ENCODE results near the gene MUC4.
"Not testable (repeated sequence)": the region's sequence is repeated elsewhere in the genome, so short reads cannot be mapped to it uniquely, and the experiment has no call there.

DNA sequence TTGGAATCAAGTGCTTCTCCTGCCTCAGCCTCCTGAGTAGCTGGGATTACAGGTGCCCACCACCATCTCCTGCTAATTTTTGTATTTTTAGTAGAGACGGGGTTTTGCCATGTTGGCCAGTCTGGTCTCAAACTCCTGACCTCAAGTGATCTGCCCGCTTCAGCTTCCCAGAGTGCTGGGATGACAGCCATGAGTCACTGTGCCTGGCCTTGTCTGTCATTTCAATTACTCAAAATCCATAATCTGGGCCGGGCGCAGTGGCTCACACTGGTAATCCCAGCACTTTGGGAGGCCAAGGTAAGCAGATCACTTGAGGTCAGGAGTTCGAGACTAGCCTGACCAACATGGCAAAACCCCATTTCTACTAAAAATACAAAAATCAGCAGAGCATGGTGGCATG, 6.1 kb downstream of the MUC4 start:
- TF ChIP-seq, protein P1, sequence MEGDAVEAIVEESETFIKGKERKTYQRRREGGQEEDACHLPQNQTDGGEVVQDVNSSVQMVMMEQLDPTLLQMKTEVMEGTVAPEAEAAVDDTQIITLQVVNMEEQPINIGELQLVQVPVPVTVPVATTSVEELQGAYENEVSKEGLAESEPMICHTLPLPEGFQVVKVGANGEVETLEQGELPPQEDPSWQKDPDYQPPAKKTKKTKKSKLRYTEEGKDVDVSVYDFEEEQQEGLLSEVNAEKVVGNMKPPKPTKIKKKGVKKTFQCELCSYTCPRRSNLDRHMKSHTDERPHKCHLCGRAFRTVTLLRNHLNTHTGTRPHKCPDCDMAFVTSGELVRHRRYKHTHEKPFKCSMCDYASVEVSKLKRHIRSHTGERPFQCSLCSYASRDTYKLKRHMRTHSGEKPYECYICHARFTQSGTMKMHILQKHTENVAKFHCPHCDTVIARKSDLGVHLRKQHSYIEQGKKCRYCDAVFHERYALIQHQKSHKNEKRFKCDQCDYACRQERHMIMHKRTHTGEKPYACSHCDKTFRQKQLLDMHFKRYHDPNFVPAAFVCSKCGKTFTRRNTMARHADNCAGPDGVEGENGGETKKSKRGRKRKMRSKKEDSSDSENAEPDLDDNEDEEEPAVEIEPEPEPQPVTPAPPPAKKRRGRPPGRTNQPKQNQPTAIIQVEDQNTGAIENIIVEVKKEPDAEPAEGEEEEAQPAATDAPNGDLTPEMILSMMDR (IDR thresholded peaks at IDR 0.05): not testable (repeated sequence)
- not testable (repeated sequence) for TF ChIP-seq POLR2A (IDR thresholded peaks at IDR 0.05)

All from testis (tissue), 2 donors.